Stimulated activated naive CD4-positive, alpha-beta T cell (primary cell): ENCODE measurements around the gene THRB.
"Not testable (repeated sequence)": the region's sequence is repeated elsewhere in the genome, so short reads cannot be mapped to it uniquely, and the experiment has no call there.

ENCODE experiments used
- DNase-seq, 6 experiments: peaks; one replicate each; lab custom pipeline; 2025; lab: John Stamatoyannopoulos, UW

The THRB gene

DNA sequence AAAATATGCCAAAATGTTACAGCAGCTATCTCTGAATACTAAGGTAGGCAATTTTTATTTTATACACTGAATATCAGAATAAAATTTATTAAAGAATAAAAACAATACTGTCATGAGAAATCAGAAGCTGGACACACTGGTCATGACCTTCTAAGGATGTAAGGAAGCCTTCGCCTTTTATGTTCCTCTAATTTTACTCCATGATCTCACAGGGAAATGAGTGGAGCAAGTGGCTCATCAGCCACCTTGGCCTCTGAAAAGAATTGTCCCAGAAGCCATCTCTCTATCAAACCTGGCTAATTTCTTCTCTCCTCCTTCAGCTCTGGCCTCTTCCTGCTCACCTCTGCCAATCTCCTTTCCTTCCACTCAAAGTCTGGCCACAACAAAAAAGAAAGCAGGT lies 48.6 kb downstream of the THRB start:
- no peak for DNase-seq

DNA sequence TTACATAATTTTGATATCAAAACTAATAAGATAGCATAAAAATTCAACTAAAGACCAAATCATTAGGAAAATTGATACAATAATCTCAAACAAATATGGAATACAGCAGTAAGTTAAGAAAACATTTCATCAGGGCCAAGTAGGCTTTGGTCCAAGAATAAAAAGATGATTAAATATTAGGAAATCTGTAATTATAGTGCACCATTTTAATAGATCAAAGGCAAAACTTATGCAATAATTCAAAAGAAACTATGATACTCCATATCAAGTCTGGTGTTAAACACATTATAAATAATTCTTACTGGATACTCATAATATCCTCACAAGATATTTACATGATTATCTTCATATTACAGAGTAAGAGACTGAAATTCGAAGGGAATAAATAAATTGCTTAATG lies 51.2 kb downstream of the THRB start:
- DNase-seq: no peak

DNA sequence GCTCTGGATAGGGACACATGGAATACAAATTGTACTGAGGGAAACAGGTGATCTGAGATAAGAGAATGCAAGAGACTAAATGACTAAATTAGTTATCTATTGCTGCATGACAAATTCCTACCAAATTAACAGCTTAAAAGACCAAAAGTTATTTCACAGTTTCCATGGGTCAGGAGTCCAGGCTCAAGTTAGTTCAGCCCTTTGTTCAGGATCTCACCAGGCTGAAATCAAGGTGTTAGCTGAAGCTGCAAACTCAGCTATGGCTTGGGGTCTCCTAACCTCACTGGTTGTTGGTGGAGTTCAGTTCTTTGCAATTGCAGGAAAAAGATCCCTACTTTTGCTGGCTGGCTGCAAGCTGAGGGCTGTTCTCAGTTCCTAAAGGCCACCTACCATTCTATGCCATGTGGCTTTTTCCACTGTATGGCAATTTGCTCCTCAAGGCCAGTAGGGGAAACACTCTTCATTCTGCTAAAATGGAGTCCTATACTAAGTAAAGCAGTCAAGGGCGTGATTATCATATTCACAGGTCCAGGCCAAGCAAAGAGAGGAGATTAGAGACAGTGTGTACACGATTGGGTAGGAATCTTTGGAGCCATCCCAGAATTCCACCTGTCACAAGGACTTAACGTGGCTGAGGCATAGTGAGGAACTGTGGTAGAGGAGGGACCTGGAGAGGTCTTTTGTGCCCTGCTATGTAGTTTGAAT lies 53.7 kb downstream of the THRB start:
- no peak for DNase-seq

DNA sequence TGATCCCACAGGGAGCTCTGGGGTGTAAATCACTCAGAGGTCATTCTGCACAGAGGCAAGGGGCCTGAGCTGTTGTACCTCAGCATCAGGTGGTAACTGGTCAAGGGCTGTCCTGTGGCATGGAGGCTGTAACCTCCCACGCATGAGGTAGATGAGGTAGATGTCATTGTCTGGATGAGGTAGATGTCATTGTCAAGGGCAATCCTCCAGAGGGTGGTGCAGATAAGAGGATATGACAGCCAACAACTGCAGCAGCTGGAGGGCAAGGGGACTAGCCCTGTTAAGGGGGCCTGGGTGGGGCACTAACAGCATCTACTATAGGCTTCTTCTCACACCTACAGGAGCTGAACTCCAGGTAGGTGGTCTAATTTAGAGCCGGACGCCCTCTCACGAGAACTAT lies 55.6 kb downstream of the THRB start:
- DNase-seq: no peak

DNA sequence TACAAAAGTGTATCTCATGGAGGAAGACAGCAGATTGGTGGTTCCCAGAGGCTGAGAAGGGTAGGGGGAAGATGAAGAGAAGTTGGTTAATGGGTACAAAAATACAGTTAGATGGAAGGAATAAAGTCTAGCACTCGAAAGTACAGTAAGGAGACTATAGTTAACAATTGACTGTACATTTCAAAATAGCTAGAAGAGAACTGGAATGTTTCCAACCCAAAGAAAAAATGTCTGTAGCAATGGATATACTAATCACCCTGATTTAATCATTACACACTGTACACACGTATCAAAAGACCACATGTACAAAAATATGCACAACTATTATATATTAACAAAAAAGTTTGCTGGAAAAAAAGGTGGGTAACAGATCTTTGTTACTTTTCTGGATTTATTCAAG lies 57.3 kb downstream of the THRB start:
- no peak for DNase-seq

DNA sequence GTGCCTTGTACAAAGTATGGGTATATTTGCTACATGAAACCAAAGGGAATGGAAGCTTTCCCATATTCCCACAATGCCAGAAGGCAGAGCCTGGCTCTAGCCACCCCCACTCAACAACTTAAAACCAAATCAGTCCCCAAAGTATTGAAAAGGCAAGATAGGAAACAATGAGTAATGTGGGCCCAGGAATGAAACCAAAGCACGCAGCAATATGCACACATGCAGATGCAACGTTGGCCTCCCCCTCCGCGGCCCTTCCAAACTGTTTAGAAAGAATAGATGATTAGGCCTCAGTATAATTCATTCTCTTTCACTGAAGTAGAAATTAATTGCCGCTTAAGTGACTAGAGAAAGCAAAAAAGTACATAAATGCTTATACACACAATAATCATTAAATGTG lies 59.1 kb downstream of the THRB start:
- no peak for DNase-seq

DNA sequence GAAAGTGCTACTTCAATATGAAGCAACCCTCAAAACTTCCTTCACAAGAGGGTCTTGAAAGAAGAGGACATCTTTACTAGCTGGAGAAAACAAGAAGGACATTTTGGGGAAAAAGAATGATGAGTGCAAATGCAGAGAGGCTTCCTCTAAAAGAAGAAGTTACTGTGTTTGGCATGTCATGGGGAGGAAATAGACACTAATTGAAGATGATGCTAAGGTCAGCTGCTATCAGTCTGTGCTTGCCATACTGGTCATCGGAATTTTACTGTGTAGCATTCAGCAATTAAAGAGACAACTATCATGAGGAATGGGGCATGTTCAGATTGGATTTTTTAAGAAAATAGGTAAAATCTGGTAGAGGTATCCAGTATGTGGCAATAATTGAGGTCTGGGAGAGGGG lies 60.0 kb downstream of the THRB start:
- no peak for DNase-seq

DNA sequence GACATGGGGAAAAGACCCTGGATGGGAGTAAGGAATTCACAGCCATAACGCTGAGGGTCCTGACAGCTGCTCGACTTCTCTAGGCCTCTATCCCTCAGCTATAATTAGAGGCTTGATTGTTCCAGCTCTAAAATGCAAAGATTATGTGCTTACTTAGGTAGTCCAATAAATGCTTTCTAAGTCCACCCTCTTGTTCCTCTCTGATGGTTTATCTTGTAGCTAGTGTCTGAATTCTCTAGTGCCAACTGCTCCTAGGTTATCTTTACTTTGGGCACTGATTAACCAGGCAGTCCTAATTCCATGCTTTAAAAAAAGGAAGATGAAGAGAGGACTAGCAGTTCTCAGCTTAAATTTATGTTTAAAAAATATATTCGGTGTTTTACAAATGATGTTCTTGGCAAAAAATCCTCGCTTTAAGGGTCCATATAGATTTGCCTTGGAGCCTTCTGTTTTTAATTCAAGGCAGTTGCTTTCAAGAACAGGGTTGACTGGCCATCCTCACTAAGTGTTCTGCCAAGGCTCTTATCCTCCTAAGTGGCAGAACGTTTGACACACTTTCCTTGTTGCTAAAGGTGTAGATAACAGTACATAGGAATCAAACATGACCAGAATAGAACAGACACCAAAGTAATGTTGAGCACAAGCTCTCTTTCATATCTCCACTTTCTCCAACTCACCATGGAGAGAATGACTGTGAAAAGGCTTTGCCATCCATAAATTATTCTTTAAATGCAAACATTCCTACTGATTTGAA lies 60.6 kb downstream of the THRB start:
- no peak for DNase-seq

DNA sequence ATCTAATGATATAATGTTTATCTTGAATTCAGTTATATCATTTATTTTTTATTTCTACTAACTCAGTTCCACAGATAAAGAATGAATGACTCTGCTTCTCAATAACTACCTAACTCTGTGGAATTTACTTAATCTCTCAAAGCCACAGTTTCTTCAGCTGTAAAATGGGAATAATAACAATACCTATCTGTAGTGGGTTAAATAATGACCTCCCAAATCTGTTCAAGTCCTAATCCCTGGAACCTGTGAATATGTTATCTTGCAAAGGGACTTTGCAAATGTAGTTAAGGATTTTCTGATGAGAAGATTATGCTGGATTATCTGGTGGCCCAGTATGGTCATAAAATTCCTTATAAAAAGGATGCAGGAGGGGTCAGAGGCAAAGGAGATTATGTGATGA lies 61.7 kb downstream of the THRB start:
- no peak for DNase-seq

DNA sequence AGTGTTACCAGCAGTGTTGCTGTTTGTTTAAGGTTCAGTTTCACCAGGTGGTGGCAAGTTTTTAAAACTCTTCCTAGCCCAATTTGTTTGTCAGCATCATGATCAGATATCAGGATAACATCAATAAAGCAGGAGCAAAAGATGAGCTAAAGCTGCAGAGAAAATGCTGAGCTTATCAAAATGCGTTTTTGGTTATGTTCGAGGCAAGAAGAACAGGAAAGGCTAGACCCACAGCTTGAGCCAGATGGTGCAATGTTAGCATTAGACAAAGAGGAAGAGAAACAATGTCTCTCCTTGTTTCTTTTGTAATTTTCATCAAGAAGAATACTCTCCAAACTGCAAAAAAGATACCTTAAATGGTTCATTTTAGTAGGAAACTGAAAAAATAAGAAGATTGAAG lies 66.2 kb downstream of the THRB start:
- DNase-seq: no peak

DNA sequence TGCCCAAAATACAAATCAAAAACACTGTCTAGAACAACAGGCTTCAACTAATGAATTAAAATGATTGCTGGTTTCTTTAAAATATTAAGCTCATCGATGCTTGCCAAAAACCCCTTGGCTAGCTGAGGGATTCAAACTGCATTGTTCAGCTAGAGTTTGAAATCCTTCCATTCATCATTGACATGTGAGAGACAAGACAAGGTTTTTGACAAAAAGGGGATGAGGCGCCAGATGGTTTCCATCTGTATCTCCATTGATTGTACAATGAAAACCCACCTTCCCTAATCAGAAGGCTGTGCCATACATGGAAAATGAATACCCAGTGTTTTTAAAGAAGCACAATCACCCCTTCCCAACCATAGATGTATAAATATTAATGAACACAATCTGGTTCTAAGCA lies 67.8 kb downstream of the THRB start:
- no peak for DNase-seq

DNA sequence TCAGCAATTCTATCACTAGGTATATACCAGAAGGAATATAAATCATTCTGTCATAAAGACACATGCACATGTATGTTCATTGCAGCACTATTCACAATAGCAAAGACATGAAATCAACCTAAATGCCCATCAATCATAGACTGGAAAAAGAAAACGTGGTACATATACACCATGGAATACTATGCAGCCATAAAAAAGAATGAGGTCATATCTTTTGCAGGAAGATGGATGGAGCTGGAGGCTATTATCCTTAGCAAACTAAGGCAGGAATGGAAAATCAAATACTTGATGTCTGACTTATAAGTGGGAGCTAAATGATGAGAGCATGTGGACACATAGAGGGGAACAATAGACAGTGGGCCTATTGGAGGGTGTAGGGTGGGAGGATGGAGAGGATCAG lies 73.8 kb downstream of the THRB start:
- not testable (repeated sequence) for DNase-seq

DNA sequence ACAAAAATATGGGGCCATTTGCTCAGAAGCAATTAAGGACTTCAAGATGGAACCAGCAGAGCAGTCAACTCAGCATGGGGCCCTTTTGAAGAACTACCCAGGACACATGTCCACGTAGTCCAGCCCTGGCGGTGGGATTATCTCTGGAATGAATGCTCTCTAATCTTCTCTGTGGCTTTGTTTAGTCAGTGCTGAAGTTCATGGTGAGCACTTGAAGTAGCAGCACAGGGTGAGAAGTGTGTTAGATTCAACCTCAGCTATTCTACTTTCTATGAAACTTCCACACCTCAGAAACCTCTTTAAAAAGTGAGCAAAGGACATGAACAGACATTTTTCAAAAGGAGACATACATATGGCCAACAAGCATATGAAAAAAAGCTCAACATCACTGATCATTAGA lies 74.4 kb downstream of the THRB start:
- DNase-seq: no peak

DNA sequence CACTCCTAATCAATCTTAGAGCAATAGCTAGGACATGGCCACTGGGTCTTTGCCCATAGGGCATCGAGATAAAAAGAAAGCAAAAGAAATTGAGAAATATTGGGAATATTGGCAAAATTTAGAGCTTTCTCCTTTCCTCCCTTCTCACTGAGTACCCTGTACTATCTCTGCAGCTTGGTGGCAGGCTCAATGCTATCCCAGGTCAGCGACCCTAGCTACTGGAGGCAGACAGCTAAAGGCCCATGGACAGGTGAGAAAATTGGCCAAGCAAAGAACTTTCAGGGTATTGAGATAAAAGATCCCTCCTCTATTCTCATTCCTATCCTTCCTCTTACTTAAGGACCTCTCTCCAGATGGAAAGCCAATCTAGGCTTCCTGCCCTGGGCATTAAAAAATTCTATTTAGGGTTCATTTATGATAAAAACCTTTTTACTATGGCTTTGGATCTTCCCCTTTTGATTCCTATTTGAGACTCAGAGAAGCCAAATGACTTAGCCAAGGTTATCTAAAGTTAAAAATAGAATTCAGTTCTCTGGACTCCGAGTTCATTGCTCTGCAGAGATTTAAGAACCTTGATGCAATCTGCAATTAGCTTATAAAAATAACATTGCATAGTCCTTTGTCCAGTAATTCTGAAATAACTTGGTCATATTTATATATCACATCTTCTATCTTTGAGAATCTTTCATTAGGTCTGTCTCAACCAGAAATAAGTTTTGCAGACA lies 75.4 kb downstream of the THRB start:
- DNase-seq: no peak

DNA sequence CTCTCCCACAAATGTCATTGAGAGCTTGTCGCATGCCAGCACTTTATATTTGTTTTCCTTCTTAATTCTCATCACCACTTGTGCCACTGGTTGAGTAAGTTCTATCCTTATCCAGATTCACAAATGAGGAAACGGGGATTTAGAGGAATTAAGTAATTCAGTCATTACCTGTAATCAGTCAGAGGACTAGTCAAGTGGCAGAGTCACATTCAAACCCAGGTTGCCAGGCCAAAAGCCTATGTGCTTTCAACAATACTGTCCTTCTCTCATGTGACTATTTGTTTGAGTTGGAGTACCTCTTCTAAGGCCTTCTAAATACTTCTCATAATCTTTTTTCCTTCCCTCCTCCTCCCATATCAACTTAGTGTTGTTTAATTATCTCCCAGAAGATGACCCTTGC lies 76.9 kb downstream of the THRB start:
- no peak for DNase-seq

DNA sequence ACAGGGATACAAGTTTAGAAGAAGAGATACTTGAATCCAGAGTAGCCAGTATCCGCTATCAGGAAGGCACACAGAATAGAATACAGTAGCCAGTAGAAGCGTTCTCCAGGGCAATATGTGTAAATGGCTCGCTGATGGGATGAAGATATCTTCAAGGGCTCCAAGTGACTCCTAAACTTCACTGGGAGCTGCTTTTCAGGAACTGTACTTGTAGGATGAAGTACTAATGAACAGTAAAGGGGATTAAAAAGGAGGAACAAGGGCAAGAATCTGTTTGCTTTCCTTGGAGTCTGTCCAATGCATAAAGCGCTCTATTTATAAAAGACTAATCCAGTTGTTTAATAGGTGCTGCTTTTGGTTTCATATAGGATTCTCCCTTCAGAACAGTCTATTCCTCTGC lies 78.4 kb downstream of the THRB start:
- DNase-seq: no peak

DNA sequence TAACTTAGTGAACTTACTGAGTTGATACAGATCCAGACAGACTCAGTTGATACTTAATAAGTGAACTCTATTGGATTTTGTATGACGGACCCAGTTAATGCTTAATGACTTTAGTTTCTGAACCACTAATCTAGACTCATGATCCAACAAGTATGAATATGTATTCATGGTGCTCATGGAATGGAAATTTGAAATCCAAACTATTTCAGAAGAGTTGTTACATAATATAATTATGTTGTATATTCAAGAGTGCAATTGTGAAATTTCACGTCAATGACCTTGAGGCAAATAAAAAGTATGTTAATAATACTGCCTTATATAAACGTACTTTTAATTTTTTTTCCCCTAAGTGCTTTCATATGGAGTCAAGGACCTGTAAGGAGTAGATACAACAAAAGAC lies 78.8 kb downstream of the THRB start:
- DNase-seq: no peak

DNA sequence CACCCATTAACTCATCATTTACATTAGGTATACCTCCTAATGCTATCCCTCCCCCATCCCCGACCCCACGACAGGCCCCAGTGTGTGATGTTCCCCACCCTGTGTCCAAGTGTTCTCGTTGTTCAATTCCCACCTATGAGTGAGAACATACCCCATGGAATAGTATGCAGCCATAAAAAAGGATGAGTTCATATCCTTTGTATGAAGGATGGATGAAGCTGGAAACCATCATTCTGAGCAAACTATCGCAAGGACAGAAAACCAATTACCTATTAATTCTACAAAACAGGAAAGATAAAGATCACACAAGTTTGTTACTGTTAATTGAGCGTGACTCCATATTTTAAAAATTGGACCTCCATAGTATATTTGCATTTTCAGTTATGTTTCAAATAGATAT lies 81.0 kb downstream of the THRB start:
- not testable (repeated sequence) for DNase-seq

DNA sequence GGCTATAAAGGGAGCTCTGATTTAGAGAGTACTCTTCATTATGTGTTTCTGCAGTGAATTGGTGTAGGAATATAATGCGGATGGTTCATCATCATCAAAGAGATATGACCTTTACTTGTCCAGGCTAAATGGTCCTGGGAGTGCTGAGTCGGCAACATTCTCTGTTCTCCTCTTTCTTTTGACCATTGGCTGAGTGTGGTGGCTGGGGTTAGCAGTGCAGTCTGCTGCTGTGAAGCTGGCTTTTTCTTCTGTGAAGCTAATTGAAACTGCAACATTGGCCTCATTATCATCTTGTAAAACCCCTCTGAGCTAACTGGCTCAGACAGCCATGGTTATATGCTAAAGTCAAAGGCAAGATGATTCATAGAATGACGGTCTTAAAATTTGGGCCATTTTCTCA lies 83.8 kb downstream of the THRB start:
- no peak for DNase-seq

DNA sequence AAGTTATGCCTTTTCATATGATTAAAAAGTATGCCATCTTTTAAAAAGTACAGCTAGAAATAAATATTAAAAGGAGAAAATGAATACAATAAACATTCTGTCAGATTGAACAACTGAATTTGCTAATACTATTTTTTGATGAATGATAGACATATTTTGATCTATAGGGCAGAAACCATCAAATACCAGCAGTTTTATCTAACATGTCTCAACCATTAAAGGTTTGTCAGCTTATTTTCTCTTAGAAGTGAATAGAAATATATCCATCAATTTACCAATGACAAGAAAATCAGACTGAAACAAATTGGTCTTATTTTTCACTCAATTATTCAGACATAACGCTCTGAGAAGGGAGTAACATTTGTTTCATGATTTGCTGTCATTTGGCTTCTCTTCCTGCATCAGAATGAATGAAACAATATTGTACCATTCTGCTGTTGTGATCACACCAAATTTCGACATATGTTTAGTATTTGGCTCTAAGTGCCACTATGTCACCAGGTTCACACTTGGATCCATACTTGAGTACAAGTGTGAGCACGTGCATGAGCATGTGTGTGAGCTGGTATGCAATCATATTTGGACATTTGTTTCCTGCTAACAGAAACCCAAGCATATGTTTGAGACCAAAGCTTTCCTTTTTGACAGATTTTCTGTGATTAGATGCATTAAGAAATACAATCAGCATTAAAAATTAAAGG lies 86.5 kb downstream of the THRB start:
- DNase-seq: no peak

DNA sequence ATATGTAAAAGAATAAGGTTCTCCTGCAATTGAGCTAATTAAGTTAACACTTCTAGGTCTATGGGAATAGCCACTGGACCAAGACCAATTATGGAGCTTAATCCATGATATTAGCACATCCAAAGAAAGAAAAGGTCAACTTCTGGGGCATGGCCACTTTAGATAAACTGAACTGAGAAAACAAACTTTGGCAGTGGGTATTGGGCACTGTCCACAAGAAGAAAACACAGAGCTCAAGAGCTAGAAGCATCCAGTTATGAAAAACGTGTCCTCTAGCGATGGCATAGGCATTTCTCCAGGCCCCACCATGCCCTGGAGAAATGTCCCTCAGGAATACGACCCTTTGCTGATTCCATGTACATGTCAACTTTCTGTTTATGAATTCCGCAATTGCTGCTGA lies 87.8 kb downstream of the THRB start:
- no peak for DNase-seq

DNA sequence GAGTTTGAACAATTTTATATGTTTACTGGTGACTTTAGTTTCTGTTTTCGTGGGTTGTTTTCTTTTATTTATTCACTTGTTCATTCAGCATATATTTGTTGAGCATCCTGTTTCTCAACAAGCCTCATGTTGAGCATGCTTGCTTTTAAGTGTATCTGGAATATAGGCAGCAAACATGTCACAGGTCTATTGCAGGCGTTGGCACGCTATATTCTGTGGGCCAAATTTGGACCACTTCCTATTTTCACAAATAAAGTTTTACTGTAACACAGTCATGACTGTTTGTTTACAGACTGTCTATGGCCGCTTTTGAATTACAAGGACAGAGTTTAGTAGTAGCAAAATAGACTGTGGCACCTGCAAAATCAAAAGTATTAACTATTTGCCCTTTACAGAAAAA lies 89.6 kb downstream of the THRB start:
- no peak for DNase-seq

DNA sequence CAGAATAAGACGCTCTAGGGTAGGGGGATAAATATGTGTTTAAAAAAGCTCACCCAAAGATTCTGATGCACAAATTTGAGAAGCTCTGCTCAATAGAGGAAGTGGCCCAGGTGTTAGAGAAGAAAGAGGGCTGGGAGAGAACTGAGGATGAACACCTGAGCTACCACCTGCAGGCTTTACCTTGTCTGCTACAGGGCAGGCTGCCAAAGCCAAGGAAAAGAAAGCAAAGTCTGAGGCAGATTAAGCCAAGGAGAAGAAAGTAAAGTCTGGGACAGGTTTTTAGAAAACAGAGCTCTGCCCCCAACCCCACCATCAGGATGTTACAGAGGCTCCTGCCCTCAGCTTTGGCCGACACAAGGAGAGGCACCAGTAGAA lies 92.9 kb downstream of the THRB start:
- DNase-seq: no peak
